ENCODE measurements around the gene HLF. TPM values are rescaled to one million over a fixed set of nuclear protein-coding genes. Genes with fewer than 3 reads are reported as not detected.

Gene HLF
- total and polyA plus RNA-seq, 2 experiments from 2014 or later, result 0.28 TPM; not detected in 1

DNA sequence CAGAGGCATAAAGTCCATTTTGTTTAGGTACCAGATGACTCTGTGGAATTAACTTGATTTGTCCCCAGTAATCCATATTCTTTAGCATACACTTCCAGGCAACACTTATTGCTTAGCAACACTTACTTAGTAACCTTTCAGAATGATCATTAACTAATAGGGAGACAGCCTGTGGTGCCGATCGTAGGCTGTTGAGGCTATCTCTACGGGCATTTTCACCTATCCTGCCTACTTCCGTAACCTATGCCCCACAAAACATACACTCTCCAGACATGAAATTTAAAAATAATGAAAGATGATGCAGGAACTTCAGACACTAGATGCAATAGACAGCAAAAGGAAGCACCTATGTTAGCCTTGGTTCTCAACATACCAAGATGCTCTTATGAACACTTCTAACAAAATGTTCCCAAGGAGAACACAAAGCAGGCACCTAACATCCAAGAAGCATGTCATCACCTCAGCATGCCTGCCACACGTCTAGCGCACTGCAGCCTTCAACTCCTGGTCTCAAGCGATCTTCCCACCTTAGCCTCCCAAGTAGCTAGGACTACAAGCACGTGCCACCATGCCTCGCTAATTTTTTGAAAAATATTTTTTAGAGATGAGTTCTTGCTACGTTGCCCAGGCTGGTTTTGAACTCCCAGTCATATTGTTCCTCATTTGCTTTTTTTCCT is 34.5 kb downstream of the HLF start (continued):
- TF ChIP-seq, protein P1, sequence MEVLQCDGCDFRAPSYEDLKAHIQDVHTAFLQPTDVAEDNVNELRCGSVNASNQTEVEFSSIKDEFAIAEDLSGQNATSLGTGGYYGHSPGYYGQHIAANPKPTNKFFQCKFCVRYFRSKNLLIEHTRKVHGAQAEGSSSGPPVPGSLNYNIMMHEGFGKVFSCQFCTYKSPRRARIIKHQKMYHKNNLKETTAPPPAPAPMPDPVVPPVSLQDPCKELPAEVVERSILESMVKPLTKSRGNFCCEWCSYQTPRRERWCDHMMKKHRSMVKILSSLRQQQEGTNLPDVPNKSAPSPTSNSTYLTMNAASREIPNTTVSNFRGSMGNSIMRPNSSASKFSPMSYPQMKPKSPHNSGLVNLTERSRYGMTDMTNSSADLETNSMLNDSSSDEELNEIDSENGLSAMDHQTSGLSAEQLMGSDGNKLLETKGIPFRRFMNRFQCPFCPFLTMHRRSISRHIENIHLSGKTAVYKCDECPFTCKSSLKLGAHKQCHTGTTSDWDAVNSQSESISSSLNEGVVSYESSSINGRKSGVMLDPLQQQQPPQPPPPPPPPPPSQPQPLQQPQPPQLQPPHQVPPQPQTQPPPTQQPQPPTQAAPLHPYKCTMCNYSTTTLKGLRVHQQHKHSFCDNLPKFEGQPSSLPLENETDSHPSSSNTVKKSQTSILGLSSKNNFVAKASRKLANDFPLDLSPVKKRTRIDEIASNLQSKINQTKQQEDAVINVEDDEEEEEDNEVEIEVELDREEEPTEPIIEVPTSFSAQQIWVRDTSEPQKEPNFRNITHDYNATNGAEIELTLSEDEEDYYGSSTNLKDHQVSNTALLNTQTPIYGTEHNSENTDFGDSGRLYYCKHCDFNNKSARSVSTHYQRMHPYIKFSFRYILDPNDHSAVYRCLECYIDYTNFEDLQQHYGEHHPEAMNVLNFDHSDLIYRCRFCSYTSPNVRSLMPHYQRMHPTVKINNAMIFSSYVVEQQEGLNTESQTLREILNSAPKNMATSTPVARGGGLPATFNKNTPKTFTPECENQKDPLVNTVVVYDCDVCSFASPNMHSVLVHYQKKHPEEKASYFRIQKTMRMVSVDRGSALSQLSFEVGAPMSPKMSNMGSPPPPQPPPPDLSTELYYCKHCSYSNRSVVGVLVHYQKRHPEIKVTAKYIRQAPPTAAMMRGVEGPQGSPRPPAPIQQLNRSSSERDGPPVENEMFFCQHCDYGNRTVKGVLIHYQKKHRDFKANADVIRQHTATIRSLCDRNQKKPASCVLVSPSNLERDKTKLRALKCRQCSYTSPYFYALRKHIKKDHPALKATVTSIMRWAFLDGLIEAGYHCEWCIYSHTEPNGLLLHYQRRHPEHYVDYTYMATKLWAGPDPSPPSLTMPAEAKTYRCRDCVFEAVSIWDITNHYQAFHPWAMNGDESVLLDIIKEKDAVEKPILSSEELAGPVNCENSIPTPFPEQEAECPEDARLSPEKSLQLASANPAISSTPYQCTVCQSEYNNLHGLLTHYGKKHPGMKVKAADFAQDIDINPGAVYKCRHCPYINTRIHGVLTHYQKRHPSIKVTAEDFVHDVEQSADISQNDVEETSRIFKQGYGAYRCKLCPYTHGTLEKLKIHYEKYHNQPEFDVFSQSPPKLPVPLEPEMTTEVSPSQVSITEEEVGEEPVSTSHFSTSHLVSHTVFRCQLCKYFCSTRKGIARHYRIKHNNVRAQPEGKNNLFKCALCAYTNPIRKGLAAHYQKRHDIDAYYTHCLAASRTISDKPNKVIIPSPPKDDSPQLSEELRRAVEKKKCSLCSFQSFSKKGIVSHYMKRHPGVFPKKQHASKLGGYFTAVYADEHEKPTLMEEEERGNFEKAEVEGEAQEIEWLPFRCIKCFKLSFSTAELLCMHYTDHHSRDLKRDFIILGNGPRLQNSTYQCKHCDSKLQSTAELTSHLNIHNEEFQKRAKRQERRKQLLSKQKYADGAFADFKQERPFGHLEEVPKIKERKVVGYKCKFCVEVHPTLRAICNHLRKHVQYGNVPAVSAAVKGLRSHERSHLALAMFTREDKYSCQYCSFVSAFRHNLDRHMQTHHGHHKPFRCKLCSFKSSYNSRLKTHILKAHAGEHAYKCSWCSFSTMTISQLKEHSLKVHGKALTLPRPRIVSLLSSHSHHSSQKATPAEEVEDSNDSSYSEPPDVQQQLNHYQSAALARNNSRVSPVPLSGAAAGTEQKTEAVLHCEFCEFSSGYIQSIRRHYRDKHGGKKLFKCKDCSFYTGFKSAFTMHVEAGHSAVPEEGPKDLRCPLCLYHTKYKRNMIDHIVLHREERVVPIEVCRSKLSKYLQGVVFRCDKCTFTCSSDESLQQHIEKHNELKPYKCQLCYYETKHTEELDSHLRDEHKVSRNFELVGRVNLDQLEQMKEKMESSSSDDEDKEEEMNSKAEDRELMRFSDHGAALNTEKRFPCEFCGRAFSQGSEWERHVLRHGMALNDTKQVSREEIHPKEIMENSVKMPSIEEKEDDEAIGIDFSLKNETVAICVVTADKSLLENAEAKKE (CRISPR knock-in tag; IDR thresholded peaks at IDR 0.05), result no peak
- TF ChIP-seq, protein P2, sequence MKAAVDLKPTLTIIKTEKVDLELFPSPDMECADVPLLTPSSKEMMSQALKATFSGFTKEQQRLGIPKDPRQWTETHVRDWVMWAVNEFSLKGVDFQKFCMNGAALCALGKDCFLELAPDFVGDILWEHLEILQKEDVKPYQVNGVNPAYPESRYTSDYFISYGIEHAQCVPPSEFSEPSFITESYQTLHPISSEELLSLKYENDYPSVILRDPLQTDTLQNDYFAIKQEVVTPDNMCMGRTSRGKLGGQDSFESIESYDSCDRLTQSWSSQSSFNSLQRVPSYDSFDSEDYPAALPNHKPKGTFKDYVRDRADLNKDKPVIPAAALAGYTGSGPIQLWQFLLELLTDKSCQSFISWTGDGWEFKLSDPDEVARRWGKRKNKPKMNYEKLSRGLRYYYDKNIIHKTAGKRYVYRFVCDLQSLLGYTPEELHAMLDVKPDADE (IDR thresholded peaks at IDR 0.05), result no peak
- TF ChIP-seq CREB1 (CRISPR knock-in tag; IDR thresholded peaks at IDR 0.05; ENCODE audit: low read depth) (no peak), ZNF331 (CRISPR knock-in tag; IDR thresholded peaks at IDR 0.05; ENCODE audit: low read depth) (no peak)

DNA sequence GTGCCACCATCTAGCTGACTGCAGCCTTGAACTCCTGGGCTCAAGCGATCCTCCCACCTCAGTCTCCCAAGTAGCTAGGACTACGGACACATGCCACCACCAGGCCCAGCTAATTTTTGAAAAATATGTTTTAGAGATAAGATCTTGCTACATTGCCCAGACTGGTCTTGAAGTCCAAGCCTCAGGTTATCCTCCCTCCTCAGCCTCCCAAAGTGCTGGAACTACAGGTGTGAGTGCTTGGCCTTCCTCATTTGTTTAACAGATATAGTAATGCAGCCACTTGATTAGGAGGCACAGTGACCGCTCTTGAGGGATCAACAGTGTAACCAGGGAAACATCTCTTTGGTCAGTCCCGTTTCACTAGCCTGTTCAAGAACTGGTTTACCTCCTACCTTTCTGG is 35.1 kb downstream of the HLF start:
- peaks cover 9% of the 10 kb centered on the region for H3K9me2 ChIP-seq (ENCODE audit: insufficient read depth)
- H2AFZ ChIP-seq, result no peak overlapping the region
- no peaks in the 10 kb centered on the region for H3F3A ChIP-seq (replicated peaks; ENCODE audit: low read depth)
- no peaks in the 10 kb centered on the region for H3K4me1 ChIP-seq (ENCODE audit: insufficient read depth)
- no peaks in the 10 kb centered on the region for H4K20me1 ChIP-seq (replicated peaks; ENCODE audit: insufficient read depth)
- Mint-ChIP-seq H3K4me1 (no peaks in the 10 kb centered on the region), H3K4me3 (no peak overlapping the region), H3K9me3 (no peaks in the 10 kb centered on the region), H3K36me3 (ENCODE audit: low read depth) (no peaks in the 10 kb centered on the region), H3K27ac (no peak overlapping the region), H3K27me3 (ENCODE audit: insufficient read depth, low read depth, poor library complexity) (no peaks in the 10 kb centered on the region)
- no peak overlapping the region for H3K4me3 ChIP-seq
- H3K79me2 ChIP-seq (replicated peaks; ENCODE audit: insufficient read depth), result no peaks in the 10 kb centered on the region
- DNase-seq (ENCODE audit: low spot score), result no peak
- no peak for ATAC-seq
- no peak overlapping the region for H3K27ac ChIP-seq (ENCODE audit: low read depth)
- H3K27me3 ChIP-seq (ENCODE audit: insufficient read depth), result no peaks in the 10 kb centered on the region
- H3K4me2 ChIP-seq, result no peak overlapping the region
- no peaks in the 10 kb centered on the region for H3K36me3 ChIP-seq (ENCODE audit: insufficient read depth)
- TF ChIP-seq, protein P3, sequence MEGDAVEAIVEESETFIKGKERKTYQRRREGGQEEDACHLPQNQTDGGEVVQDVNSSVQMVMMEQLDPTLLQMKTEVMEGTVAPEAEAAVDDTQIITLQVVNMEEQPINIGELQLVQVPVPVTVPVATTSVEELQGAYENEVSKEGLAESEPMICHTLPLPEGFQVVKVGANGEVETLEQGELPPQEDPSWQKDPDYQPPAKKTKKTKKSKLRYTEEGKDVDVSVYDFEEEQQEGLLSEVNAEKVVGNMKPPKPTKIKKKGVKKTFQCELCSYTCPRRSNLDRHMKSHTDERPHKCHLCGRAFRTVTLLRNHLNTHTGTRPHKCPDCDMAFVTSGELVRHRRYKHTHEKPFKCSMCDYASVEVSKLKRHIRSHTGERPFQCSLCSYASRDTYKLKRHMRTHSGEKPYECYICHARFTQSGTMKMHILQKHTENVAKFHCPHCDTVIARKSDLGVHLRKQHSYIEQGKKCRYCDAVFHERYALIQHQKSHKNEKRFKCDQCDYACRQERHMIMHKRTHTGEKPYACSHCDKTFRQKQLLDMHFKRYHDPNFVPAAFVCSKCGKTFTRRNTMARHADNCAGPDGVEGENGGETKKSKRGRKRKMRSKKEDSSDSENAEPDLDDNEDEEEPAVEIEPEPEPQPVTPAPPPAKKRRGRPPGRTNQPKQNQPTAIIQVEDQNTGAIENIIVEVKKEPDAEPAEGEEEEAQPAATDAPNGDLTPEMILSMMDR (conservative IDR thresholded peaks at IDR 0.05; ENCODE audit: low read depth in 2 of 2), result no peak
- TF ChIP-seq NANOG (IDR thresholded peaks at IDR 0.05; ENCODE audit: borderline replicate concordance) (no peak), ZNF331 (CRISPR knock-in tag; IDR thresholded peaks at IDR 0.05; ENCODE audit: low read depth) (no peak), EZH2phosphoT487 (IDR thresholded peaks at IDR 0.05; ENCODE audit: unreplicated experiment) (no peak), STAT1 (IDR thresholded peaks at IDR 0.05; ENCODE audit: unreplicated experiment) (no peak), ZNF114 (CRISPR knock-in tag; IDR thresholded peaks at IDR 0.05) (no peak)
- TF ChIP-seq, protein P4, sequence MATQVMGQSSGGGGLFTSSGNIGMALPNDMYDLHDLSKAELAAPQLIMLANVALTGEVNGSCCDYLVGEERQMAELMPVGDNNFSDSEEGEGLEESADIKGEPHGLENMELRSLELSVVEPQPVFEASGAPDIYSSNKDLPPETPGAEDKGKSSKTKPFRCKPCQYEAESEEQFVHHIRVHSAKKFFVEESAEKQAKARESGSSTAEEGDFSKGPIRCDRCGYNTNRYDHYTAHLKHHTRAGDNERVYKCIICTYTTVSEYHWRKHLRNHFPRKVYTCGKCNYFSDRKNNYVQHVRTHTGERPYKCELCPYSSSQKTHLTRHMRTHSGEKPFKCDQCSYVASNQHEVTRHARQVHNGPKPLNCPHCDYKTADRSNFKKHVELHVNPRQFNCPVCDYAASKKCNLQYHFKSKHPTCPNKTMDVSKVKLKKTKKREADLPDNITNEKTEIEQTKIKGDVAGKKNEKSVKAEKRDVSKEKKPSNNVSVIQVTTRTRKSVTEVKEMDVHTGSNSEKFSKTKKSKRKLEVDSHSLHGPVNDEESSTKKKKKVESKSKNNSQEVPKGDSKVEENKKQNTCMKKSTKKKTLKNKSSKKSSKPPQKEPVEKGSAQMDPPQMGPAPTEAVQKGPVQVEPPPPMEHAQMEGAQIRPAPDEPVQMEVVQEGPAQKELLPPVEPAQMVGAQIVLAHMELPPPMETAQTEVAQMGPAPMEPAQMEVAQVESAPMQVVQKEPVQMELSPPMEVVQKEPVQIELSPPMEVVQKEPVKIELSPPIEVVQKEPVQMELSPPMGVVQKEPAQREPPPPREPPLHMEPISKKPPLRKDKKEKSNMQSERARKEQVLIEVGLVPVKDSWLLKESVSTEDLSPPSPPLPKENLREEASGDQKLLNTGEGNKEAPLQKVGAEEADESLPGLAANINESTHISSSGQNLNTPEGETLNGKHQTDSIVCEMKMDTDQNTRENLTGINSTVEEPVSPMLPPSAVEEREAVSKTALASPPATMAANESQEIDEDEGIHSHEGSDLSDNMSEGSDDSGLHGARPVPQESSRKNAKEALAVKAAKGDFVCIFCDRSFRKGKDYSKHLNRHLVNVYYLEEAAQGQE (IDR thresholded peaks at IDR 0.05; ENCODE audit: unreplicated experiment), result no peak

All from GM23338 (cell line).